ENCODE results near the gene RIMS4. TPM values are rescaled to one million over a fixed set of nuclear protein-coding genes. Genes with fewer than 3 reads are reported as not detected.

Gene RIMS4
- total and polyA plus RNA-seq, 2 of the 8 experiments (the other 6 are each of a cell fraction or from before 2014, with no cell fraction given): 13.3 to 44.2 TPM

DNA sequence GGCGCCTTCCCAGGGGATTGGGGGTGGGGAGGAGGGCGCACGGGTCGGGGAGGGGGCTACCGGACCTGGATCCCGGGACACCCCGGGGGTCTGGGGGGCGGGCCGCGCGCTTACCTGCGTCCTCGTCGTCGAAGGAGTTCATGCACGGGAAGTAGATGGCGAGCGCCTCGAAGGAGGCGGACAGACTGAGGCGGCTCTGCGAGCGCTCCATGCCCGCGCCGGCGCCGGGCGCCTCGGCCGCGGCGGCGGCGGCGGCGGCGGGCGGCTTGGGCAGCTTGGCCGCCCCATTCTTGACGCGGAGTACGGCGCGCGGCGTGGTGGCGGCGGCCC is 320 bp downstream of the RIMS4 start:
- Histone ChIP-seq H3K23ac (ENCODE audit: insufficient read length) (no peak overlapping the region), H4K20me1 (replicated peaks in 1 of 2; ENCODE audit: control insufficient read depth in 1 of 2, insufficient read depth in 2 of 2, low read length in 2 of 2) (peaks cover 5 to 16% of the 10 kb centered on the region in 2 experiments), H3K14ac (ENCODE audit: insufficient read length) (no peak overlapping the region), H2BK120ac (replicated peaks; ENCODE audit: low read depth, low read length) (no peak overlapping the region), H3K9ac (replicated peaks in 1 of 4; ENCODE audit: extremely low read depth in 1 of 4, low read depth in 3 of 4, low read length in 3 of 4) (peak overlapping the region in 1 of 4 experiments; percentile 40; a peak in 1 of 7 replicates), H2AFZ (ENCODE audit: low read length) (no peak overlapping the region), H3K18ac (ENCODE audit: extremely low read depth, low read length) (no peak overlapping the region; the same call in none of the 2 replicates), H2BK5ac (ENCODE audit: low read depth, low read length) (no peak overlapping the region), H2BK15ac (ENCODE audit: low read length) (no peak overlapping the region), H3K4me3 (ENCODE audit: extremely low read depth in 1 of 4, insufficient read depth in 2 of 4, low read depth in 3 of 4, low read length in 4 of 4) (peak overlapping the region; percentile 50 to 76 (median 72)), H3K27me3 (replicated peaks in 1 of 4; ENCODE audit: control insufficient read depth in 3 of 4, extremely low read depth in 1 of 4, insufficient read depth in 3 of 4, low read length in 3 of 4) (peaks cover 6 to 34% (median 25%) of the 10 kb centered on the region in 4 experiments), H3K79me2 (ENCODE audit: control insufficient read depth in 1 of 2, insufficient read depth in 2 of 2, low read length in 2 of 2) (peaks cover 0 to 23% of the 10 kb centered on the region in 2 experiments; a peak in 1 of 4 replicates), H4K5ac (ENCODE audit: insufficient read length, low read depth, low read length) (no peak overlapping the region), H3K4me2 (ENCODE audit: insufficient read depth in 1 of 2, low read depth in 2 of 2, low read length in 2 of 2) (peak overlapping the region; percentile 76 to 88), H4K91ac (replicated peaks; ENCODE audit: insufficient read length, low read length) (no peak overlapping the region), H3K23me2 (ENCODE audit: low read depth, low read length) (peaks cover 8% of the 10 kb centered on the region; the same call in 1 of the 2 replicates), H2AK5ac (ENCODE audit: low read depth, low read length) (no peak overlapping the region), H2BK12ac (ENCODE audit: low read depth, low read length) (no peak overlapping the region), H3K4me1 (replicated peaks in 1 of 4; ENCODE audit: control insufficient read depth in 3 of 4, insufficient read depth in 4 of 4, low read length in 3 of 4) (peaks cover 0 to 11% (median 5%) of the 10 kb centered on the region in 4 experiments; a peak in 6 of 7 replicates), H3K79me1 (ENCODE audit: low read depth, low read length) (peaks cover 6% of the 10 kb centered on the region; the same call in 1 of the 2 replicates), H4K8ac (ENCODE audit: extremely low read depth, insufficient read depth, low read length) (no peak overlapping the region), H3K9me3 (ENCODE audit: insufficient read depth in 2 of 2, low read depth in 1 of 2, low read length in 1 of 2) (no peaks in the 10 kb centered on the region), H3K4ac (replicated peaks; ENCODE audit: insufficient read length, low read depth, low read length) (no peak overlapping the region), H2BK20ac (ENCODE audit: low read length) (no peak overlapping the region), H3K36me3 (ENCODE audit: control insufficient read depth in 2 of 4, insufficient read depth in 4 of 4, low read length in 3 of 4) (no peaks in the 10 kb centered on the region), H3K27ac (ENCODE audit: low read depth, low read length) (no peak overlapping the region), H3K56ac (replicated peaks; ENCODE audit: insufficient read length, low read depth, low read length) (no peak overlapping the region)
- CTCF ChIA-PET (ENCODE audit: partially characterized antibody): no interaction called here
- TF ChIP-seq GTF2F1 (IDR thresholded peaks at IDR 0.05; ENCODE audit: borderline replicate concordance, low read depth, low read length) (no peak), SUZ12 (IDR thresholded peaks at IDR 0.05; ENCODE audit: low read length) (no peak), SIRT6 (IDR thresholded peaks at IDR 0.05; ENCODE audit: low read length) (no peak), RXRA (IDR thresholded peaks at IDR 0.05; ENCODE audit: insufficient read depth, low read depth, low read length) (no peak), RAD21 (IDR thresholded peaks at IDR 0.05 in 1 of 2, conservative IDR thresholded peaks at IDR 0.05 in 1 of 2; ENCODE audit: low read depth in 2 of 2, low read length in 2 of 2) (no peak), POLR2A (IDR thresholded peaks at IDR 0.05; ENCODE audit: control extremely low read depth in 1 of 2, low read depth in 2 of 2, low read length in 2 of 2) (no peak), ASH2L (IDR thresholded peaks at IDR 0.05; ENCODE audit: low read length) (no peak), KDM1A (IDR thresholded peaks at IDR 0.05; ENCODE audit: borderline replicate concordance, low read length) (no peak), CTBP2 (IDR thresholded peaks at IDR 0.05; ENCODE audit: borderline replicate concordance, insufficient read depth, insufficient read length, low read length) (no peak)
- no peak for FAIRE-seq
- 20% methylated on average over 3 of the region's 49 CpGs; no CpG with 5 or more reads in 1 of the 2 experiments for WGBS, 2 experiments (ENCODE audit: extremely low coverage in 1 of 2, insufficient coverage in 1 of 2, insufficient read length in 1 of 2, insufficient replicate concordance in 2 of 2, low coverage in 1 of 2, low lambda C conversion rate in 2 of 2, missing lambda C conversion rate in 1 of 2)
- POLR2A ChIA-PET (ENCODE audit: partially characterized antibody): no interaction called here
- peak in 1 of 2 experiments; percentile 54 for DNase-seq (ENCODE audit: low read depth in 1 of 2, low spot score in 2 of 2)

Measured in H1 (cell line).